ENCODE data around the gene COL11A1. TPM values are rescaled to one million over a fixed set of nuclear protein-coding genes. Genes with fewer than 3 reads are reported as not detected.

Gene COL11A1
- total and polyA plus RNA-seq, 2 experiments from 2014 or later, result 12.3 to 12.5 TPM

DNA sequence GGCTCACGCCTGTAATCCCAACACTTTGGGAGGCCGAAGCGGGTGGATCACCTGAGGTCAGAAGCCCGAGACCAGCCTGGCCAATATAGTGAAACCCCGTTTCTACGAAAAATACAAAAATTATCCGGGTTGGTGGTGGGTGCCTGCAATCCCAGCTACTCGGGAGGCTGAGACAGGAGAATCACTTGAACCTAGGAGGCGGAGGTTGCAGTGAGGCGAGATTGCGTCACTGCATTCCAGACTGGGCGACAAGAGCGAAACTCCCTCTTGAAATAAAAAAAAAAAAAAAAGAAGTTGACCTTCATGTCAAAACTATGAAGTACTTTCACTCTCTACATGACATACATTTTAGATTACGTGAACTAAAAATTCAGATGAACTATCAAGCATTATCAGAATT, 153.7 kb downstream of the COL11A1 start (continued):
- TF ChIP-seq NANOG (IDR thresholded peaks at IDR 0.05; ENCODE audit: borderline replicate concordance) (no peak), ZNF114 (CRISPR knock-in tag; IDR thresholded peaks at IDR 0.05) (no peak), ZNF331 (CRISPR knock-in tag; IDR thresholded peaks at IDR 0.05; ENCODE audit: low read depth) (no peak), CREB1 (CRISPR knock-in tag; IDR thresholded peaks at IDR 0.05; ENCODE audit: low read depth) (no peak), JUNB (IDR thresholded peaks at IDR 0.05; ENCODE audit: unreplicated experiment) (no peak), POLR2AphosphoS5 (IDR thresholded peaks at IDR 0.05; ENCODE audit: low read depth) (no peak), STAT1 (IDR thresholded peaks at IDR 0.05; ENCODE audit: unreplicated experiment) (no peak), EZH2 (IDR thresholded peaks at IDR 0.05; ENCODE audit: low read depth, unreplicated experiment) (no peak), EZH2phosphoT487 (IDR thresholded peaks at IDR 0.05; ENCODE audit: unreplicated experiment) (no peak)
- TF ChIP-seq, protein P1, sequence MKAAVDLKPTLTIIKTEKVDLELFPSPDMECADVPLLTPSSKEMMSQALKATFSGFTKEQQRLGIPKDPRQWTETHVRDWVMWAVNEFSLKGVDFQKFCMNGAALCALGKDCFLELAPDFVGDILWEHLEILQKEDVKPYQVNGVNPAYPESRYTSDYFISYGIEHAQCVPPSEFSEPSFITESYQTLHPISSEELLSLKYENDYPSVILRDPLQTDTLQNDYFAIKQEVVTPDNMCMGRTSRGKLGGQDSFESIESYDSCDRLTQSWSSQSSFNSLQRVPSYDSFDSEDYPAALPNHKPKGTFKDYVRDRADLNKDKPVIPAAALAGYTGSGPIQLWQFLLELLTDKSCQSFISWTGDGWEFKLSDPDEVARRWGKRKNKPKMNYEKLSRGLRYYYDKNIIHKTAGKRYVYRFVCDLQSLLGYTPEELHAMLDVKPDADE (IDR thresholded peaks at IDR 0.05), result no peak
- TF ChIP-seq, protein P2, sequence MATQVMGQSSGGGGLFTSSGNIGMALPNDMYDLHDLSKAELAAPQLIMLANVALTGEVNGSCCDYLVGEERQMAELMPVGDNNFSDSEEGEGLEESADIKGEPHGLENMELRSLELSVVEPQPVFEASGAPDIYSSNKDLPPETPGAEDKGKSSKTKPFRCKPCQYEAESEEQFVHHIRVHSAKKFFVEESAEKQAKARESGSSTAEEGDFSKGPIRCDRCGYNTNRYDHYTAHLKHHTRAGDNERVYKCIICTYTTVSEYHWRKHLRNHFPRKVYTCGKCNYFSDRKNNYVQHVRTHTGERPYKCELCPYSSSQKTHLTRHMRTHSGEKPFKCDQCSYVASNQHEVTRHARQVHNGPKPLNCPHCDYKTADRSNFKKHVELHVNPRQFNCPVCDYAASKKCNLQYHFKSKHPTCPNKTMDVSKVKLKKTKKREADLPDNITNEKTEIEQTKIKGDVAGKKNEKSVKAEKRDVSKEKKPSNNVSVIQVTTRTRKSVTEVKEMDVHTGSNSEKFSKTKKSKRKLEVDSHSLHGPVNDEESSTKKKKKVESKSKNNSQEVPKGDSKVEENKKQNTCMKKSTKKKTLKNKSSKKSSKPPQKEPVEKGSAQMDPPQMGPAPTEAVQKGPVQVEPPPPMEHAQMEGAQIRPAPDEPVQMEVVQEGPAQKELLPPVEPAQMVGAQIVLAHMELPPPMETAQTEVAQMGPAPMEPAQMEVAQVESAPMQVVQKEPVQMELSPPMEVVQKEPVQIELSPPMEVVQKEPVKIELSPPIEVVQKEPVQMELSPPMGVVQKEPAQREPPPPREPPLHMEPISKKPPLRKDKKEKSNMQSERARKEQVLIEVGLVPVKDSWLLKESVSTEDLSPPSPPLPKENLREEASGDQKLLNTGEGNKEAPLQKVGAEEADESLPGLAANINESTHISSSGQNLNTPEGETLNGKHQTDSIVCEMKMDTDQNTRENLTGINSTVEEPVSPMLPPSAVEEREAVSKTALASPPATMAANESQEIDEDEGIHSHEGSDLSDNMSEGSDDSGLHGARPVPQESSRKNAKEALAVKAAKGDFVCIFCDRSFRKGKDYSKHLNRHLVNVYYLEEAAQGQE (IDR thresholded peaks at IDR 0.05; ENCODE audit: unreplicated experiment), result no peak
- TF ChIP-seq, protein P3, sequence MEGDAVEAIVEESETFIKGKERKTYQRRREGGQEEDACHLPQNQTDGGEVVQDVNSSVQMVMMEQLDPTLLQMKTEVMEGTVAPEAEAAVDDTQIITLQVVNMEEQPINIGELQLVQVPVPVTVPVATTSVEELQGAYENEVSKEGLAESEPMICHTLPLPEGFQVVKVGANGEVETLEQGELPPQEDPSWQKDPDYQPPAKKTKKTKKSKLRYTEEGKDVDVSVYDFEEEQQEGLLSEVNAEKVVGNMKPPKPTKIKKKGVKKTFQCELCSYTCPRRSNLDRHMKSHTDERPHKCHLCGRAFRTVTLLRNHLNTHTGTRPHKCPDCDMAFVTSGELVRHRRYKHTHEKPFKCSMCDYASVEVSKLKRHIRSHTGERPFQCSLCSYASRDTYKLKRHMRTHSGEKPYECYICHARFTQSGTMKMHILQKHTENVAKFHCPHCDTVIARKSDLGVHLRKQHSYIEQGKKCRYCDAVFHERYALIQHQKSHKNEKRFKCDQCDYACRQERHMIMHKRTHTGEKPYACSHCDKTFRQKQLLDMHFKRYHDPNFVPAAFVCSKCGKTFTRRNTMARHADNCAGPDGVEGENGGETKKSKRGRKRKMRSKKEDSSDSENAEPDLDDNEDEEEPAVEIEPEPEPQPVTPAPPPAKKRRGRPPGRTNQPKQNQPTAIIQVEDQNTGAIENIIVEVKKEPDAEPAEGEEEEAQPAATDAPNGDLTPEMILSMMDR (conservative IDR thresholded peaks at IDR 0.05; ENCODE audit: low read depth in 2 of 2), result no peak

DNA sequence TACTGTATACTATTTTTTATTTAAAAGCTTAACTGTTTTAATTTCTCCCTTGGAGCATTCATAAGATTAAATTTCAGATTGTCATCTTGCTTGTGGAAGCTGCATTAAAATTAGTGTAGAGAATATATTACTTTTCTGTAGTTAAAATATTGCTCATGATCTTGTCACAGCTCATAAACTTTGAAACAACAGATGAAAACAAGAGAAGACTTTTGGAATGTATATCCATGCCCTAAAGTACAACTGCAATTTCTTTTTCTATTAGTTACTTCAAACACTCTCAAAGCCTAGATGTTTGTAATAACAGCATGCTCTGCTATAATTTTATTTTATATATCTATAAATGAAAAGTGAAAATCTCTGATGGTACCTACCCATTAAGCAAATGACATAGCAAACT, 155.9 kb downstream of the COL11A1 start:
- no peaks in the 10 kb centered on the region; the same call in 2 of the 3 replicates for H3K36me3 Mint-ChIP-seq (ENCODE audit: low read depth)
- no peak overlapping the region for H3K4me2 ChIP-seq
- no peak overlapping the region for H2AFZ ChIP-seq
- no peaks in the 10 kb centered on the region for H4K20me1 ChIP-seq (replicated peaks; ENCODE audit: insufficient read depth)
- H3K4me1 Mint-ChIP-seq, result no peaks in the 10 kb centered on the region
- no peaks in the 10 kb centered on the region for H3F3A ChIP-seq (replicated peaks; ENCODE audit: low read depth)
- ATAC-seq (no peak), DNase-seq (ENCODE audit: low spot score) (no peak)
- H3K27me3 ChIP-seq (ENCODE audit: insufficient read depth), result no peaks in the 10 kb centered on the region
- no peaks in the 10 kb centered on the region for H3K79me2 ChIP-seq (replicated peaks; ENCODE audit: insufficient read depth)
- no peaks in the 10 kb centered on the region for H3K4me1 ChIP-seq (ENCODE audit: insufficient read depth)
- no peaks in the 10 kb centered on the region for H3K36me3 ChIP-seq (ENCODE audit: insufficient read depth)
- H3K4me3 ChIP-seq, result no peak overlapping the region
- H3K27ac Mint-ChIP-seq, result no peak overlapping the region
- H3K27ac ChIP-seq (ENCODE audit: low read depth), result no peak overlapping the region
- no peak overlapping the region for H3K4me3 Mint-ChIP-seq
- H3K9me2 ChIP-seq (ENCODE audit: insufficient read depth), result no peaks in the 10 kb centered on the region
- H3K9me3 Mint-ChIP-seq, result peaks cover 3% of the 10 kb centered on the region; the same call in 1 of the 3 replicates
- H3K27me3 Mint-ChIP-seq (ENCODE audit: insufficient read depth, low read depth, poor library complexity), result no peaks in the 10 kb centered on the region
- TF ChIP-seq NANOG (IDR thresholded peaks at IDR 0.05; ENCODE audit: borderline replicate concordance) (no peak), STAT1 (IDR thresholded peaks at IDR 0.05; ENCODE audit: unreplicated experiment) (no peak), EZH2phosphoT487 (IDR thresholded peaks at IDR 0.05; ENCODE audit: unreplicated experiment) (no peak), CREB1 (CRISPR knock-in tag; IDR thresholded peaks at IDR 0.05; ENCODE audit: low read depth) (no peak)
- TF ChIP-seq, protein P2 (IDR thresholded peaks at IDR 0.05; ENCODE audit: unreplicated experiment), result no peak

Measured in GM23338 (cell line).